DMS153 treated with DMSO at 0.1 percent for 48 hours (cell line): Measurements from ENCODE around the gene IDH1.
"Not testable (repeated sequence)": the region's sequence is repeated elsewhere in the genome, so short reads cannot be mapped to it uniquely, and the experiment has no call there.

Experiments used
- DNase-seq: peaks from one replicate; lab custom pipeline; 2025; ENCODE audit not compliant: unreplicated experiment; lab: John Stamatoyannopoulos, UW

The IDH1 gene

DNA sequence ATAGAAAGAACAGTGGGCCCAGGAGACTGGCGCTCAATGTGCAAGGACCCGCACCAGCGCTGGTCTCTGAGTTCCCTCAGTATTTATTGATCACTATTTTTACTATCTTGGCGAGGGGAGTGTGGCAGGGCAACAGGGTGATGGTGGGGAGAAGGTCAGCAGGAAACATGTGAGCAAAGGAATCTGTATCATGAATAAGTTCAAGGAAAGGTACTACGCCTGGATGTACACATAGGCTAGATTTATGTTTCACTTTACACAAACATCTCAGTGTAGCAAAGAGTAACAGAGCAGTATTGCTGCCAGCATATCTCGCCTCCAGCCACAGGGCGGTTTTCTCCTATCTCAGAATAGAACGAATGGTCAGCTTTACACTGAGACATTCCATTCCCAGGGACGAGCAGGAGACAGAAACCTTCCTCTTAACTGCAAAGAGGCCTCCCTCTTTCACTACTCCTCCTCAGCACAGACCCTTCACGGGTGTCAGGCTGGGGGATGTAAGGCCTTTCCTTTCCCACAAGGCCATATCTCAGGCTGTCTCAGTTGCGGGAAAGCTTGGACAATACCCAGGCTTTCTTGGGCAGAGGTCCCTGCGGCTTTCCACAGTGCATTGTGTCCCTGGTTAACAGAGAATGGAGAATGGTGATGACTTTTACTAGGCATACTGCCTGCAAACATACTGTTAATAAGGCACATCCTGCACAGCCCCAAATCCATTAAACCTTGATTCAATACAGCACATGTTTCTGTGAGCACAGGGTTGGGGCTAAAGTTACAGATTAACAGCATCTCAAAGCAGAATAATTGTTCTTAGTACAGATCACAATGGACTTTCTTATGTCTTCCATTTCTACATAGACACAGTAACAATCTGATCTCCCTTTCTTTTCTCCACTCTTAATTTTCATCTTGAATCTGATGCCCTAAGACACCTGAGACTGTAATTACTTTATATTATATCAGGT lies 2.3 kb upstream of the IDH1 start:
- not testable (repeated sequence) for DNase-seq

DNA sequence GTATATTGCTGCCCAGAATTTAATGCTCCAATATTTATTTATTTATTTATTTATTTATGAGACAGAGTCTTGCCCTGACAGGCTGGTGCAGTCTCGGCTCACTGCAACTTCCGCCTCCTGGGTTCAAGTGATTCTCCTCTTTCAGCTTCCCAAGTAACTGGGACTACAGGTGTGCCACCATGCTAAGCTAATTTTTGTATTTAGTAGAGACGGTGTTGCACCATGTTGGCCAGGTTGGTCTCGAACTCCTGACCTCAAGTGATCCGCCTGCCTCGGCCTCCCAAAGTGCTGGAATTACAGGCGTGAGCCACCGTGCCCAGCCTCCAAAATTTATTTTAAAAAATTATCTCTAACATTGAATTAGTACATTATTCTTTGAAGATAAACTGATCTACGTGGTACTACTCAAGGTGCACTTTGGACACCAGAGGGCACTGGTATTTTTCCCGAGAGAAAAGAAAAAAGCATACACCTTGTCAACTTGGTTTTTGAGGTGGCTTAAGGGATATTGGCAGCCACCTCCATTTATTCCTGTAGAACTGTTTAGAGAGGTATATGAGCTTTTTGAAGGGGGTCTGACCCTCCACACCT lies 1.4 kb upstream of the IDH1 start:
- DNase-seq = no peak

DNA sequence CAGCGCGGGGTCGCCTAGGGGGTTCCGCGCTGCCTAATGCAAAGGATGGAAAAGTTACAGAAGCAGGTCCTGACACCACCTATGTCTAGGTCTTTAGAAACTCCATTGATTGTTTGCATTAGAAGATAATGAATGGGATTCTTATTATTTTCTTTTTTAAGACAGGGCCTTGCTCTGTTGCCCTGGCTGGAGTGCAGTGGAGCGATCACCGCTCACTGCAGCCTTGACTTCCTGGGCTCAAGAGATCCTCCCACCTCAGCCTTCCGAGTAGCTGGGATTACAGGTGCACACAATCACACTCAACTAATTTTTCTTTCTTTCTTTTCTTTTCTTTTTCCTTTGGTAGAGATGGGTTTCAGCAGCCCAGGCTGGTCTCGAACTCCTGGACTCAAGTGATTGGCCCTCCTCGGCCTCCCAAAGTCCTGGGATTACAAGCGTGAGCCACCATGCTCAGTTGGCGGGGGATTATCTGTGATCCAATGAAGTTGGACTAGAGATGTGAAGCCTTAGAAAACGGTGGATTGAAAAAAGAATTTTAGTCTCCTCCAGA lies 761 bp upstream of the IDH1 start:
- DNase-seq = no peak

DNA sequence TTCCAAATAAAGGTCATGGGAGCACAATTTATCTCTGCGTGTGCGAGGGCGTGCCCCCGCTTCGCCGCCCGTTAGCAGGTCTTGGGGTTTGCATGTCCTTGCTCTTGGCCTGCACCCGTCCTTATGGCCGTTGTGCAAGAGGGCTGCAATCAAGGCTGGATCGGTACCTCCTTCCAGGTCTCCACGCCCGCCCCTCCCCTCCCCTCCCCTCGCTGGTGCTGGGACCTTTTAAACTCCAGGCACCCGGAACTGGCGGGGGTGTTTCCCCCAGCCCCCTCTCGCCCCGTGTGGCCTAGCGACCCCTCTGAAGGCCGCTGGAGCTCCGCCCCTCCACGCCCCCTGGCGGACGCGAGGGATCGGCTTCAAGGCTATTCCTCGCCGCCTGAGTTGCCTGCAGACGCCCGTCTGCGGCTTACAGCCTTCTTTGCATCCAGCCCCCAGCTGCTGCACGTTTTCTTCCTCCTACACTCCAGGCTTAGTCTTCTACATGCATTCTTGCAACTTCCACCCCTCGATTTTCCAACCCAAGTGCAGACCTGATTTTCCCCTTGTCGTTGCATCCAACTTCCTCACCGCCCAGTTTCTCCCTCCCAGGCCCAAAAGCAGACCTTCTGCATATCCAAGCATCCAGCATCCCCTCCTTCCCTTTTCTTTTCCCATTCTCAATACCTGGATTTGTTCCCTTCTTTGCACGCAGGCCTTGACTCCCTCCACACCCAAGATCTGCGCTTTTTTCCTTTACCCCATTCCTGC lies 577 bp downstream of the IDH1 start:
- peak; percentile 65 for DNase-seq

GRCh38 chr2:208253600-208254117 lies 1.2 kb downstream of the IDH1 start:
- DNase-seq = no peak

DNA sequence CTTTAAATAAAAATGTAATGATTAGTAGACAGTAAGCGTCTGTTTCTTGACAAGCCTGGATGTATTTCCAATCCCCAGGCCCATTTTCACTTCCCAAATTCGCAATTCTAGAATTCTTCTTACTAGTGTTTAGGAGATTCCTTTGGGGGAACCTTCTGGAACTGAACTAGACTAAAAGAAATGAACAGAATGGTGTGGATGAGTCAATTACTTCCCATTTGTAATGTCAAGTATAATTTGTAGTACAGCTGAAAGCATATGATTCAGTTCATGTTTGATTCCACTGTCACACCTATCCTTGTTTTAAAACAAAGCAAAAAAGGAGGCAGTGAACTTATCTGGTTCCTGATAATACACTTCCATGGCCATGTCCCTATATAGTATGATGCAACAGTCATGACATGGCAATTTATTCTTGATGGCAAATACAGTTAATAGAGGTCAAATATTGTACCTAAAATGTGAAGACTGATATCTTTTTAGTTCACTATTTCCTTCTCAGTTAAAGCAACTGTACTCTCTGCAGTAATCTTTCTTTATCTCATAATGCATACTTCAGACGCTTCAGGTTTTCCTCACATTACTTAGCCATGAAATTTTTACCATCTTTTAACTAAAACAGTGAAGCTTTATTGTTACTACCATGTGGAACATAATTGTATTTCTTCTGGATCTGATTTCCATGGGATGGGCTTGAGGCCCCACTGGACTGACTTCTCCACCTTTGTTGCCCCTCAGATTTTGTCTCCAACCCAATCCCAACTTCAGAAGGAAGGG lies 2.0 kb downstream of the IDH1 start:
- no peak for DNase-seq

DNA sequence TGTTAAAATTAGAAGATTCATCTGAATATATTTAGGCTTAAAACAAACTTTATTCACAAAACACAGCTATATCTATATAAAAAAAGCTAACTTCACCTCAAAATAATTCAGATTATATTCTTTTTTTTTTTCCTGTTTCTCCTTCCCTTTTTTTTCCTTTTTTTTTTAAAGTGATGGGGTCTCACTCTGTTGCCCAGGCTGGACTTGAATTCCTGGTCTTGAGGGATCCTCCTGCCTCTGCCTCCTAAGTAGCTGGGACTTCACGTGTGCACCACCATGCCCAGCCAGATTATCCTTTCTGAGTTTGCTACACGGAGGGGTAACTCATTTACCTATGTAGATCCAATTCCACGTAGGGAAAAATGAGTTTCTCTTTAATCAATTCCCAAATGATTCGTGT lies 3.8 kb downstream of the IDH1 start:
- no peak for DNase-seq

DNA sequence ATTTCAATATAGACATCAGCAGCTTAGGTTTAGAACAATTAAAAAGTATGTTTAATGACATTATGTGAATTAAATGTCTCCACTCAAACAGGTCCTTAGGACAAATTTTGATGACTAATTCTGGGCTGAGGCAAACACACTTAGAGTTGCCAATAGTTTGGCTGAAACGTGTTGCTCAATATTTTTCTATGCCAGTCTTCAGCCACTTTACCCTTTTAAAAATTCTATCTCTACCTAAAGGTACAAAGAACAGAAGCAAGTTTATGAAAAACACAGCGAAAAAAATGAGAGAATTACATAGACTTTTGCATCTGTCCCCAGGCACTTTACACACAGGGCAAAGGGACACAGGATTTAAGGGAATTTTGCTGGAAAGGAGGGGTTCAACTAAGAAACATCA lies 4.5 kb downstream of the IDH1 start:
- no peak for DNase-seq

DNA sequence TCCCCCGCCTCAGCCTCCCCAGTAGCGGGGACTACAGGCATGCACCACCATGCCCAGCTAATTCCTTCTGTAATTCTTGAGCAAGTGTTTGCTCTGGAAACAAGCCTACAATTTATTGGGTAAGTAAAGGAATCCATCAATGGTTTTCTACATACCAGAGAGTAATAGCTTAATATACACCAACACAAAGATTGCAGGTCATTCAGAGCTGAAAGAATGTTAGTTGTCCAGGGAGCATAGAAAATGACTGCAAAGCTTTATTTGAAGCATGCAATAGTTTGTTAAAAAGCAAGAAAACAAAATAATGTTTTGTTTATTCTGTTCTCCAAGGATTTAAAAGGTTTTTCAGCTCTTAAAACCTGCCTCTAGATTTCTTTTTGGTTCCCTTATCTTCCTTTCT lies 5.6 kb downstream of the IDH1 start:
- DNase-seq = no peak

GRCh38 chr2:208248601-208249000 lies 6.3 kb downstream of the IDH1 start:
- no peak for DNase-seq

- no peak for DNase-seq
Observed at GRCh38 chr2:208245746-208246145, 9.1 kb downstream of the IDH1 start.

DNA sequence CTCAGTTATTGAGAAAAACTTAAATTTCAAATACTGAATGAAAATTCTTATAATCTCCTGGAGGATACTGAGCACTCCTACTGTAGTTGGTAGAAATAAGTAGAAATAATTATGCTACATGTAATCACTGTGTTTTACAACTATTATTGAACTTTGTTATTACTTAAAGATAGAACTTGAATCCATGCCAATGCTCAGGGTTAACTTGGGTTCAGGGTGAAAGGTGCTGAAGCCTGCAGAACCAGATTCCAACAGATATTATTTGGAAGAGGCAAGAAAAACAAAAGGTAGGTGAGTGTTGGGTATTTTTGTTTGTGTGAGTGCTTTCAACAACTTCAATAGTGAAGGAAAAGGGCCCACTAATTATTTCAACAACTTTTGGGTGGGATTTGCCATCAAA lies 10.4 kb downstream of the IDH1 start:
- no peak for DNase-seq

DNA sequence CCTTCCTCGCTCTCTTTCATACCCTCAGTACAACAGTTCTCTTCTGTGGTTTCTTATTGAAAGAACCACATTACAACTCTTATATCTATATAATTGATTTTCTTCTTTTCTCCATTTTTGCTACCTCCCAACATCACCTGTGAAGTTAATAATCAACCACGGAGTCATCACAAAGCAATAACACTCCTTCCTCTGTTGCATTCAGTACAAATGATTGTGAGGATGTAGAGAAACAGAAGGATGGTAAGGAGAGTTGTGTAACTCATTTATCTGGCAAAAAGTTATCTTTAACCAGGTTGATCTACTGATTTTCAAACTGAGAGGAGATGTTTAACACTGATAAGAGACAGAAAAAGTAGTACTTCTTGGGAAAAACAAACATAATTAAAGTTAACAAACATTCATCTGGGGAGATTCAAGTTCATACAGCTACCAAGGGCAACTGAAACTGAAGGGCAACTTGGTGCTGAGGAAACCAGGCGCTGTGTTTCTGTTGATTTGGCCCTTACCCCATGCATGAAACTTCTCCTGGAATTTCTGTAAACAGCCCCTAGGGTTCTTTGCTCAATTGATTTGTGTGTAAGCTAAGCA lies 14.2 kb downstream of the IDH1 start:
- DNase-seq = no peak

DNA sequence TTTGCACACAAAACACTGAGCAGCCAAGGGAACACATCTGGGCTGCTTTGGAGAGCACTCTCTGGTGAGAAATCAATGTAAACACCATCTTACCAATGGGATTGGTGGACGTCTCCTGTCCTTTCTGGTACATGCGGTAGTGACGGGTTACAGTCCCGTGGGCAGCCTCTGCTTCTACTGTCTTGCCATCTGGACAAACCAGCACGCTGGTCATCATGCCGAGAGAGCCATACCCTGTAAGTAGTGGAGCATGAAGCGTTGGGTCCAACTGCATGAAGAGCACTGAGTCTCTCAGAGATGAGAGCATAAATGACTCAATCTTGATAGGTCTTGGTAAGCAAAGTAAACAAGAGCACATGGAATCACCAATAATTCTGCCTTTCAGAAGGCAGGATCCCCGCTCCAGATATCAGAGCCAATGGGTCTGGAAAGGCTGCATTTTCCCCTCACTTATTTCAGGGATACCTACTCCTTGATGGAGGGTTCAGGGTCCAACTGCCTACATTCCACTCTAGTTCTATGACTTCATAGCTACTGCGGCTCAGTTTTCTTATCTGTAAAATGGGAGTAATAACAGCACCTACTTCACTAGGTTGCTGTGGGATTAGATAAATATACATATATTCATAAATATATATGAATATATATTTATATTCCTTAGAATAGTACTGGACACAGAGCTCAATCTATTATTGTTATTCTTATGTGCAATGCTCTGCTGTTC lies 14.9 kb downstream of the IDH1 start:
- DNase-seq = no peak

DNA sequence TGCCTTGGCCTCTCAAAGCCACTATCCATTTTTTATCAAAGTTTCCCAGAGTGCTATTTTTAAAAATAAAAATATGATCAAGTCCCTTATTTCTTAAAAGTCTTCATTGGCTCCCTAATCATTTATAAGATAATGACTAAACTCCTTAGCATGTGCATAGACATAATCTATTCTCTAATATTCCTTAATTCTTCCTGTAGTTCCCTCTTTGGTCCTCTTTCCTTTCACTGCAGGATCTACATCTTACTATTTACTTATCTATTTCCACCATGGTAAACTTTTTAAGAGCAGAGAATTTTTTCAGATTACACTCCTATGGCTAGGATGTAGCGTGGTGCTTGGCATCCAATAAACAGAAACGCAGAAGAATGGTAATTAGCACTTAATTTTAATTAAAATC lies 19.0 kb downstream of the IDH1 start:
- no peak for DNase-seq

- DNase-seq = no peak
Observed at GRCh38 chr2:208234786-208235185, 20.1 kb downstream of the IDH1 start.

DNA sequence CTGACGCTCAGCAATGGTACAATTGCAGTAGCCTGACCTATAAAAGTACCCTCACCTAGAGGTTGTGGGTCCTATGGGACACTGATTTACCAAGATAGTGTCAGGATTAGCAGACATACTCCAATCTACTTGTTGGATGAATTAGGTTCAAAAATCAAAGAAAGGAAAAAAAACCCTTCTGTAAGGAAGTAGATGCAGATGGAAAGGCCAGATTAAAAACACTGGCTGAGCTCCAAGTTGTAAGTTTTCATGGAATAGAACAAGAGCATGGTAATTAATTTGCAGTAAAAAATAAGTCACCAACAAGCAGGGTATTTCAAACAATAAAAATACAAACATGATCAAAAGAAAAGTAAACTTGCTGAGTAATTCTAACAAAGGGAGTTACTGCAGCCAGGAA lies 26.4 kb downstream of the IDH1 start:
- DNase-seq = no peak

GRCh38 chr2:208227581-208228232 lies 27.2 kb downstream of the IDH1 start:
- DNase-seq = no peak

- no peak for DNase-seq
Observed at GRCh38 chr2:208224802-208225201, 30.1 kb downstream of the IDH1 start.
